GM12878 (cell line): ENCODE measurements around the gene PLEKHH2.

Experiments used
- TF ChIP-seq, protein P1 (sequence below): IDR thresholded peaks from 2 replicates; pipeline ENCODE4 v1.6.1; 2012; ENCODE audit warnings: mild to moderate bottlenecking, low read depth, low read length
- TF ChIP-seq, protein P2 (sequence below), 3 experiments: IDR thresholded peaks in 2 of 3; conservative IDR thresholded peaks in 1 of 3; 2 replicates each; pipeline ENCODE4 v1.5.1; 2011; ENCODE audit warnings: low read depth in 3 of 3, low read length in 3 of 3, mild to moderate bottlenecking in 3 of 3, control low read depth in 2 of 3, moderate library complexity in 2 of 3, inconsistent platforms in 1 of 3, mixed read lengths in 1 of 3; ENCODE audit not compliant: control insufficient read depth in 2 of 3, insufficient read depth in 1 of 3; ENCODE audit errors: extremely low read depth in 1 of 3

DNA sequence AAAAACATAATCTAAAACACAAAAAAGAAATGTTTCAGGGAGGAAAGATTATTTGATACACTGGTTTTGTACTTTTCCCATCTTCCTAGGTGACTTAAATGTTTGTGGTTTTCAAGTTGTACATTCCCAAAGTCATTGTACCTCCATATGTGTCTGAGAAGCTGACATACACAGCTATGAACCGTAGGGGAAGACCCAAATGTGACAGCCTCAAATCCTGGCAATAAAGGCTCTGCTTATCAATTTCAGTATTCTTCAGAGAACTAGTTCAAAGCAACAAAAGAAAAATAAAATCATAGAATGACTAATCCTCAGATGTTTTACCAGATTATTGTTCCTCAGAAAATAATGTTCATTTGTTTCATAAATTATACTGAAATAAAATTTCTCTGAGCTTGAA is 139.3 kb downstream of the PLEKHH2 start:
- TF ChIP-seq, protein P1, sequence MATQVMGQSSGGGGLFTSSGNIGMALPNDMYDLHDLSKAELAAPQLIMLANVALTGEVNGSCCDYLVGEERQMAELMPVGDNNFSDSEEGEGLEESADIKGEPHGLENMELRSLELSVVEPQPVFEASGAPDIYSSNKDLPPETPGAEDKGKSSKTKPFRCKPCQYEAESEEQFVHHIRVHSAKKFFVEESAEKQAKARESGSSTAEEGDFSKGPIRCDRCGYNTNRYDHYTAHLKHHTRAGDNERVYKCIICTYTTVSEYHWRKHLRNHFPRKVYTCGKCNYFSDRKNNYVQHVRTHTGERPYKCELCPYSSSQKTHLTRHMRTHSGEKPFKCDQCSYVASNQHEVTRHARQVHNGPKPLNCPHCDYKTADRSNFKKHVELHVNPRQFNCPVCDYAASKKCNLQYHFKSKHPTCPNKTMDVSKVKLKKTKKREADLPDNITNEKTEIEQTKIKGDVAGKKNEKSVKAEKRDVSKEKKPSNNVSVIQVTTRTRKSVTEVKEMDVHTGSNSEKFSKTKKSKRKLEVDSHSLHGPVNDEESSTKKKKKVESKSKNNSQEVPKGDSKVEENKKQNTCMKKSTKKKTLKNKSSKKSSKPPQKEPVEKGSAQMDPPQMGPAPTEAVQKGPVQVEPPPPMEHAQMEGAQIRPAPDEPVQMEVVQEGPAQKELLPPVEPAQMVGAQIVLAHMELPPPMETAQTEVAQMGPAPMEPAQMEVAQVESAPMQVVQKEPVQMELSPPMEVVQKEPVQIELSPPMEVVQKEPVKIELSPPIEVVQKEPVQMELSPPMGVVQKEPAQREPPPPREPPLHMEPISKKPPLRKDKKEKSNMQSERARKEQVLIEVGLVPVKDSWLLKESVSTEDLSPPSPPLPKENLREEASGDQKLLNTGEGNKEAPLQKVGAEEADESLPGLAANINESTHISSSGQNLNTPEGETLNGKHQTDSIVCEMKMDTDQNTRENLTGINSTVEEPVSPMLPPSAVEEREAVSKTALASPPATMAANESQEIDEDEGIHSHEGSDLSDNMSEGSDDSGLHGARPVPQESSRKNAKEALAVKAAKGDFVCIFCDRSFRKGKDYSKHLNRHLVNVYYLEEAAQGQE: no peak
- TF ChIP-seq, protein P2, sequence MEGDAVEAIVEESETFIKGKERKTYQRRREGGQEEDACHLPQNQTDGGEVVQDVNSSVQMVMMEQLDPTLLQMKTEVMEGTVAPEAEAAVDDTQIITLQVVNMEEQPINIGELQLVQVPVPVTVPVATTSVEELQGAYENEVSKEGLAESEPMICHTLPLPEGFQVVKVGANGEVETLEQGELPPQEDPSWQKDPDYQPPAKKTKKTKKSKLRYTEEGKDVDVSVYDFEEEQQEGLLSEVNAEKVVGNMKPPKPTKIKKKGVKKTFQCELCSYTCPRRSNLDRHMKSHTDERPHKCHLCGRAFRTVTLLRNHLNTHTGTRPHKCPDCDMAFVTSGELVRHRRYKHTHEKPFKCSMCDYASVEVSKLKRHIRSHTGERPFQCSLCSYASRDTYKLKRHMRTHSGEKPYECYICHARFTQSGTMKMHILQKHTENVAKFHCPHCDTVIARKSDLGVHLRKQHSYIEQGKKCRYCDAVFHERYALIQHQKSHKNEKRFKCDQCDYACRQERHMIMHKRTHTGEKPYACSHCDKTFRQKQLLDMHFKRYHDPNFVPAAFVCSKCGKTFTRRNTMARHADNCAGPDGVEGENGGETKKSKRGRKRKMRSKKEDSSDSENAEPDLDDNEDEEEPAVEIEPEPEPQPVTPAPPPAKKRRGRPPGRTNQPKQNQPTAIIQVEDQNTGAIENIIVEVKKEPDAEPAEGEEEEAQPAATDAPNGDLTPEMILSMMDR (IDR thresholded peaks at IDR 0.05 in 2 of 3, conservative IDR thresholded peaks at IDR 0.05 in 1 of 3; ENCODE audit: control insufficient read depth in 2 of 3, extremely low read depth in 1 of 3, insufficient read depth in 1 of 3, low read depth in 3 of 3, low read length in 3 of 3): no peak
